Ascending aorta (tissue), 2 donors: Measurements from ENCODE around the gene NTHL1. TPM values are rescaled to one million over a fixed set of nuclear protein-coding genes. Genes with fewer than 3 reads are reported as not detected.

ENCODE experiments used
- DNase-seq, 2 donors: peaks; one replicate each; pipeline ENCODE4 v3.0.0-alpha.2; 2019; ENCODE audit warnings: low spot score in 2 of 2
- H3K27ac ChIP-seq, 2 donors: fragments of 200-600 bp; sonication (generic); one replicate each; pipeline ENCODE4 v1.5.1; 2016 to 2017; ENCODE audit warnings: mild to moderate bottlenecking in 1 of 2
- H3K27me3 ChIP-seq: fragments of 200-600 bp; sonication (generic); one replicate; pipeline ENCODE4 v1.5.1; 2017
- H3K36me3 ChIP-seq, 2 donors: fragments of 200-600 bp; sonication (generic); one replicate each; pipeline ENCODE4 v1.5.1; 2016
- H3K4me1 ChIP-seq, 2 donors: fragments of 200-600 bp; sonication (generic); one replicate each; pipeline ENCODE4 v1.5.1; 2016 to 2017; ENCODE audit warnings: mild to moderate bottlenecking in 1 of 2
- H3K4me3 ChIP-seq, 2 donors: fragments of 200-600 bp; sonication (generic); one replicate each; pipeline ENCODE4 v1.5.1; 2016 to 2017; ENCODE audit warnings: mild to moderate bottlenecking in 1 of 2
- H3K9me3 ChIP-seq, 2 donors: fragments of 200-600 bp; sonication (generic); one replicate each; pipeline ENCODE4 v1.5.1; 2016
- intact Hi-C: fragments of 100-400 bp; cut with DNase I; formaldehyde crosslinking; loops from one replicate; pipeline ENCODE4 v1.15.1; 2023
- total RNA-seq: library from RNA; depleted of rRNA; stranded (reverse); fragments of >200 nt; gene quantifications from one replicate; pipeline ENCODE4 v1.1.0, GENCODE V29; 2016
- TF ChIP-seq, protein P1 (sequence below), 3 experiments: fragments of 200-600 bp in 2 of 3; fragments of 450-650 bp in 1 of 3; sonication (generic) in 2 of 3; IDR thresholded peaks; one replicate each; pipeline ENCODE4 v1.5.1; 2016 to 2019; ENCODE audit warnings: antibody characterized with exemption in 3 of 3, mild to moderate bottlenecking in 1 of 3, moderate library complexity in 1 of 3

NTHL1 gene
- total RNA-seq, 1 donor from 2014 or later, result 59.5 TPM

DNA sequence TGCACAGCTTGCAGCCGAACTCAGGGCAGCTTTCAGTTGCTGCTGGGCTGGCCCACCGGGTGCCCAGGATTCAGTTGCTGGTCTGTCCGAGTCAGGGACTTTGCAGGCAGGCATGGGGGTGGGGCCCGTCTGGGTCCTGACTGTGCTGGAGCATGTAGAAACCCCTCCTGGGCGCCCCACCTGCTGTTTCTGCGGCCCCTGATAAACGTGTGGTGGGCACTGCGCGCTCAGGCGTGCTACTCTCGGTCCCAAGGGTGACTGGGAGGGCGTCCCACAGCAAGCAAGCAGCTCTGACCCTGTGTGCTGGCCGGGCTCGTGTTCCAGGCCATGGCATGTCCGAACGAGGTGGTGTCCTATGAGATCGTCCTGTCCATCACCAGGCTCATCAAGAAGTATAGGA lies 12.7 kb upstream of the NTHL1 start:
- no peaks in the 10 kb centered on the region for H3K27me3 ChIP-seq
- intact Hi-C loops, result no loop called here
- peaks cover 55 to 77% of the 10 kb centered on the region in 2 donors for H3K36me3 ChIP-seq
- H3K4me3 ChIP-seq, result no peak overlapping the region
- no peaks in the 10 kb centered on the region for H3K9me3 ChIP-seq
- H3K27ac ChIP-seq, result no peak overlapping the region
- TF ChIP-seq, protein P1, sequence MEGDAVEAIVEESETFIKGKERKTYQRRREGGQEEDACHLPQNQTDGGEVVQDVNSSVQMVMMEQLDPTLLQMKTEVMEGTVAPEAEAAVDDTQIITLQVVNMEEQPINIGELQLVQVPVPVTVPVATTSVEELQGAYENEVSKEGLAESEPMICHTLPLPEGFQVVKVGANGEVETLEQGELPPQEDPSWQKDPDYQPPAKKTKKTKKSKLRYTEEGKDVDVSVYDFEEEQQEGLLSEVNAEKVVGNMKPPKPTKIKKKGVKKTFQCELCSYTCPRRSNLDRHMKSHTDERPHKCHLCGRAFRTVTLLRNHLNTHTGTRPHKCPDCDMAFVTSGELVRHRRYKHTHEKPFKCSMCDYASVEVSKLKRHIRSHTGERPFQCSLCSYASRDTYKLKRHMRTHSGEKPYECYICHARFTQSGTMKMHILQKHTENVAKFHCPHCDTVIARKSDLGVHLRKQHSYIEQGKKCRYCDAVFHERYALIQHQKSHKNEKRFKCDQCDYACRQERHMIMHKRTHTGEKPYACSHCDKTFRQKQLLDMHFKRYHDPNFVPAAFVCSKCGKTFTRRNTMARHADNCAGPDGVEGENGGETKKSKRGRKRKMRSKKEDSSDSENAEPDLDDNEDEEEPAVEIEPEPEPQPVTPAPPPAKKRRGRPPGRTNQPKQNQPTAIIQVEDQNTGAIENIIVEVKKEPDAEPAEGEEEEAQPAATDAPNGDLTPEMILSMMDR (IDR thresholded peaks at IDR 0.05), result no peak
- no peak for DNase-seq
- H3K4me1 ChIP-seq, result no peaks in the 10 kb centered on the region

DNA sequence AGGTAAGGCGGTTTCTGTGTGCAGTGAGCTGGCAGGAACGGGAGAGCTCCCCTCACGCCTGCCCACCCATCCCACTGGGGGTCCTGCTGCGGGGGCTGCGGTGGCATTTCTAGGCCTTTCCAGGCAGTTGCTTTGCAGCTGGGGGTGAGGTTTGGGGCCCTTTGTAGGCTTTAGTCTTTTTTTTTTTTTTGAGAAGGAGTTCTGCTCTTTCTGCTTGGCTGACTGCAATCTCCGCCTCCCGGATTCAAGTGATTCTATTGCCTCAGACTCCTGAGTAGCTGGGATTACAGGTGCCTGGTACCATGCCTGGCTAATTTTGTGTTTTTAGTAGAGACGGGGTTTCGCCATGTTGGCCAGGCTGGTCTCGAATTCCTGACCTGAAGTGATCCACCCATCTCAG lies 11.2 kb upstream of the NTHL1 start:
- peaks cover 54 to 80% of the 10 kb centered on the region in 2 donors for H3K36me3 ChIP-seq
- H3K9me3 ChIP-seq, result no peaks in the 10 kb centered on the region

DNA sequence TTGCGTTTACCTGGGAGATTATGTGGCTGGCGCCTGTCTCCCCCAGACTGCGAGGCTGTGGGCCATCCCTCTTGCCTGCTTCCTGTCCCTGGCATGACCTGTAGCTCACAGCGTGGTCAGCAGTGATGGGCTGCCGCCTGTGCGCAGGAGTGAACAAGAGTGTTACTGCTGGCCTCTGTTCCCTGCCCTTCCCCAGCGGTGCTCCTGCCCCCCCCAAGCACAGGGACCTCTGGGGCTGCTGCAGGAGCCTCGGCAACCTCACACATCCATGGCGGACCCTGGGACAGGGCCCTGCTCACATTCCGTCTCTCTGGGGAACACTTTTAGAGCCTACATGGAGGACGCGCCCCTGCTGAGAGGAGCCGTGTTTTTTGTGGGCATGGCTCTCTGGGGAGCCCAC lies 10.8 kb upstream of the NTHL1 start:
- no peaks in the 10 kb centered on the region for H3K4me1 ChIP-seq
- TF ChIP-seq, protein P1 (IDR thresholded peaks at IDR 0.05), result no peak
- no peak overlapping the region for H3K27ac ChIP-seq
- no peaks in the 10 kb centered on the region for H3K27me3 ChIP-seq
- H3K4me3 ChIP-seq, result no peak overlapping the region
- no peaks in the 10 kb centered on the region for H3K9me3 ChIP-seq
- intact Hi-C loops, result no loop called here
- peaks cover 59 to 80% of the 10 kb centered on the region in 2 donors for H3K36me3 ChIP-seq
- DNase-seq, result no peak

More for the DNA sequence above, 11.2 kb upstream of the NTHL1 start:
- Histone ChIP-seq H3K27ac (no peak overlapping the region), H3K4me3 (no peak overlapping the region), H3K27me3 (no peaks in the 10 kb centered on the region), H3K4me1 (no peaks in the 10 kb centered on the region)
- intact Hi-C loops, result no loop called here
- no peak for DNase-seq
- TF ChIP-seq, protein P1 (IDR thresholded peaks at IDR 0.05), result no peak

DNA sequence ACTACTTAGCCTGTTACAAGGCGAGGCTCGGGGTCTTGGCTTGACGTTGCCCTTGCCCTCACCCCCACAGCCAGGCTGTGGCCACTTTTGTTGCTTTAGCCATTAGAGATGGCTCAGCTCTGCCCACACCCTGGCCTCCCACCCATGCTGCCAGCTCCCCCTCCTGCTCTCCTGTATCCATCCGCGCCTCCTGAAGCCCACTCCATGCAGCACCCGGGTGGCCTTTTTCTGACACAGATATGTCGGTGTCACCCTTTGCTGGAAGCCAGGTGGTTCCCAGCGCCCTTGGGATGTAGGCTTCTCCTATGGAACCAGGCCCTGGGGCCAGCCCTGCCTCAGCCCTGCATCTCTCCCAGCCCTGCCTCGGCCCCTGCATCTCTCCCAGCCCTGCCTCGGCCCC lies 9.8 kb upstream of the NTHL1 start:
- Histone ChIP-seq H3K4me3 (no peak overlapping the region), H3K9me3 (no peaks in the 10 kb centered on the region), H3K36me3 (peaks cover 56 to 80% of the 10 kb centered on the region in 2 donors), H3K4me1 (no peaks in the 10 kb centered on the region), H3K27ac (no peak overlapping the region), H3K27me3 (no peaks in the 10 kb centered on the region)
- intact Hi-C loops, result no loop called here
- no peak for DNase-seq
- TF ChIP-seq, protein P1 (IDR thresholded peaks at IDR 0.05), result no peak

DNA sequence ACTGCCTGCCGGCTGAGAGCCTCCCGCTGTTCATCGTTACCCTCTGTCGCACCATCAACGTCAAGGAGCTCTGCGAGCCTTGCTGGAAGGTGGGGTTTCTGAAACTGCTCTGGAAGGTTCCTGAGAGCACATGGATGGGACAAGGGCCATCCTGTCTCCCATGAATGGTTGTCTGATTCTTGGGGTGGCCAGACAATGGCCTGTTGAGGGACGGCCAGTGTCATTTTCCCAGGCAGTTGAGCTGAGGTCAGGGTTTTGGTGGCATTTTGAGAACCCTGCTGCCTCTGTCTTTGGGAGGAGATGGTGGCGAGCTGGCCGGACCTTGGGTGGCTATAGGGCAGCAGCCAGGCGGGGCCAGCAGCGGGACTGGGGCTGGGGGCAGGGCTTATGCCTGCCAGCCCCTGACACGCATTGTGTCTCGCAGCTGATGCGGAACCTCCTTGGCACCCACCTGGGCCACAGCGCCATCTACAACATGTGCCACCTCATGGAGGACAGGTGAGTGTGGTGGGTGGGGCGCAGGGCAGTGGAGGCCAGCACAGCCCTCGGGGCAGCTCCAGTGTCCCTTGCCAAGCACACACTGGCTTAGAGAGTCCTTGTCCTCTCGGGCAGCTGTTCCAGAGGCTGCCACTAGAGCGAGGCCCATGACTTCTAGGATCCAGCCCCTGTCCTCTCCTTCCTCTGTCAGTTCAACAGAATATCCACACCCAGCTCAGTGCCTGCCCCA lies 9.2 kb upstream of the NTHL1 start:
- Histone ChIP-seq H3K36me3 (peaks cover 51 to 78% of the 10 kb centered on the region in 2 donors), H3K4me1 (no peaks in the 10 kb centered on the region), H3K27ac (no peak overlapping the region), H3K27me3 (no peaks in the 10 kb centered on the region), H3K4me3 (no peak overlapping the region), H3K9me3 (no peaks in the 10 kb centered on the region)
- TF ChIP-seq, protein P1 (IDR thresholded peaks at IDR 0.05), result no peak
- intact Hi-C loops, result no loop called here
- no peak for DNase-seq
